ENCODE data around the gene RIBC1. TPM values are rescaled to one million over a fixed set of nuclear protein-coding genes. Genes with fewer than 3 reads are reported as not detected.
A peak's percentile ranks its signal among the peaks of the same experiment; 100 is the strongest.

RIBC1 gene
- total RNA-seq, 1 experiment from 2014 or later: 0.61 TPM

- no peak overlapping the region for H3K4me3 ChIP-seq (replicated peaks in 1 of 2; ENCODE audit: low read depth in 1 of 2, low read length in 2 of 2)
- no peak overlapping the region for H3K4me2 ChIP-seq (ENCODE audit: low read length)
- no peak overlapping the region for H3K27ac ChIP-seq (ENCODE audit: low read depth, low read length)
- H3K79me2 ChIP-seq (ENCODE audit: insufficient read depth, low read length): no peaks in the 10 kb centered on the region
- no peak for DNase-seq (ENCODE audit: low read depth, low spot score)
- H3K36me3 ChIP-seq (ENCODE audit: control insufficient read depth in 1 of 2, insufficient read depth in 2 of 2, low read length in 2 of 2): peaks cover 11 to 15% of the 10 kb centered on the region in 2 experiments; a peak in 2 of 4 replicates
- ChIA-PET POLR2A (no interaction called here), CTCF (no interaction called here), RAD21 (ENCODE audit: low non-redundant PET in 1 of 2, low total read pairs in 2 of 2, uncharacterized antibody in 2 of 2, unreplicated experiment in 2 of 2) (interaction anchor here in 1 of 2 experiments (0.6 kb wide), 1 partner anchor 32 kb away, joined by 4 read pairs; no protein-coding TSS in a partner anchor)
- ATAC-seq: no peak
- intact Hi-C loops (cut with micrococcal nuclease): no loop called here
- no peak overlapping the region for H3K9ac ChIP-seq (ENCODE audit: low read length)
- H4K20me1 ChIP-seq (ENCODE audit: insufficient read depth): no peaks in the 10 kb centered on the region
- BruUV-seq (replicated peaks): no TSS peak
- H3K9me3 ChIP-seq (ENCODE audit: control insufficient read depth in 1 of 2, insufficient read depth in 1 of 2, low read depth in 1 of 2, low read length in 2 of 2): no peaks in the 10 kb centered on the region
- H3K27me3 ChIP-seq (ENCODE audit: insufficient read depth, low read length): no peaks in the 10 kb centered on the region
- TF ChIP-seq ZNF274 (IDR thresholded peaks at IDR 0.05; ENCODE audit: low read depth, low read length) (no peak), SRF (IDR thresholded peaks at IDR 0.05; ENCODE audit: low read depth) (no peak), CTCF (IDR thresholded peaks at IDR 0.05 in 2 of 3, conservative IDR thresholded peaks at IDR 0.05 in 1 of 3; ENCODE audit: borderline replicate concordance in 1 of 3, insufficient read depth in 1 of 3, low read depth in 2 of 3, low read length in 2 of 3) (0 out of 6 replicates have a peak, but pooled peaks of 1 of the 3 experiments have one; percentile 5), CEBPB (IDR thresholded peaks at IDR 0.05; ENCODE audit: low read depth) (no peak), SIN3A (IDR thresholded peaks at IDR 0.05; ENCODE audit: low read depth) (no peak), SP1 (IDR thresholded peaks at IDR 0.05; ENCODE audit: low read depth) (no peak), ZFX (IDR thresholded peaks at IDR 0.05) (no peak), JUND (IDR thresholded peaks at IDR 0.05) (no peak)
- no peaks in the 10 kb centered on the region for H3K9me2 ChIP-seq (ENCODE audit: insufficient read depth)
- H3K4me1 ChIP-seq (ENCODE audit: control insufficient read depth in 1 of 2, insufficient read depth in 2 of 2, low read length in 2 of 2): no peaks in the 10 kb centered on the region
- H2AFZ ChIP-seq (ENCODE audit: low read depth, low read length, poor library complexity, severe bottlenecking): no peak overlapping the region
Measured at GRCh38 chrX:53395605-53396298, 26.9 kb upstream of the RIBC1 start.

GRCh38 chrX:53398216-53398615 lies 24.5 kb upstream of the RIBC1 start:
- no peak overlapping the region for H3K4me3 ChIP-seq (replicated peaks in 1 of 2; ENCODE audit: low read depth in 1 of 2, low read length in 2 of 2)
- H3K9me3 ChIP-seq (ENCODE audit: control insufficient read depth in 1 of 2, insufficient read depth in 1 of 2, low read depth in 1 of 2, low read length in 2 of 2): no peaks in the 10 kb centered on the region
- H3K4me1 ChIP-seq (ENCODE audit: control insufficient read depth in 1 of 2, insufficient read depth in 2 of 2, low read length in 2 of 2): no peaks in the 10 kb centered on the region
- ChIA-PET CTCF (no interaction called here), RAD21 (ENCODE audit: low non-redundant PET in 1 of 2, low total read pairs in 2 of 2, uncharacterized antibody in 2 of 2, unreplicated experiment in 2 of 2) (no interaction called here), POLR2A (no interaction called here)
- no peaks in the 10 kb centered on the region for H3K27me3 ChIP-seq (ENCODE audit: insufficient read depth, low read length)
- ATAC-seq (no peak), DNase-seq (ENCODE audit: low read depth, low spot score) (no peak)
- H3K36me3 ChIP-seq (ENCODE audit: control insufficient read depth in 1 of 2, insufficient read depth in 2 of 2, low read length in 2 of 2): peaks cover 6 to 16% of the 10 kb centered on the region in 2 experiments; a peak in 3 of 4 replicates
- intact Hi-C loops (cut with micrococcal nuclease): no loop called here
- H3K9ac ChIP-seq (ENCODE audit: low read length): no peak overlapping the region
- no peaks in the 10 kb centered on the region for H3K79me2 ChIP-seq (ENCODE audit: insufficient read depth, low read length)
- H3K27ac ChIP-seq (ENCODE audit: low read depth, low read length): no peak overlapping the region
- no TSS peak for BruUV-seq (replicated peaks)
- H2AFZ ChIP-seq (ENCODE audit: low read depth, low read length, poor library complexity, severe bottlenecking): no peak overlapping the region
- TF ChIP-seq SRF (IDR thresholded peaks at IDR 0.05; ENCODE audit: low read depth) (no peak), ZNF274 (IDR thresholded peaks at IDR 0.05; ENCODE audit: low read depth, low read length) (no peak), ZBTB33 (IDR thresholded peaks at IDR 0.05; ENCODE audit: extremely low read depth, insufficient replicate concordance, low read length) (no peak), CBX3 (IDR thresholded peaks at IDR 0.05; ENCODE audit: low read depth) (no peak), ELF1 (IDR thresholded peaks at IDR 0.05; ENCODE audit: borderline replicate concordance, low read depth) (no peak), REST (IDR thresholded peaks at IDR 0.05; ENCODE audit: low read depth) (no peak), SIN3A (IDR thresholded peaks at IDR 0.05; ENCODE audit: low read depth) (no peak), JUND (IDR thresholded peaks at IDR 0.05) (no peak)
- H3K4me2 ChIP-seq (ENCODE audit: low read length): no peak overlapping the region
- no peaks in the 10 kb centered on the region for H3K9me2 ChIP-seq (ENCODE audit: insufficient read depth)
- no peaks in the 10 kb centered on the region for H4K20me1 ChIP-seq (ENCODE audit: insufficient read depth)
